GM20000 (cell line): Measurements from ENCODE around the gene DENND1C.

Experiments used
- DNase-seq: peaks from one replicate; pipeline ENCODE4 v3.0.0; 2012; ENCODE audit warnings: low spot score
- TF ChIP-seq, protein P1 (sequence below): IDR thresholded peaks from 2 replicates; pipeline ENCODE4 v1.5.1; 2012; ENCODE audit warnings: mild to moderate bottlenecking, control low read depth; ENCODE audit errors: extremely low read depth, missing control alignments

The DENND1C gene

DNA sequence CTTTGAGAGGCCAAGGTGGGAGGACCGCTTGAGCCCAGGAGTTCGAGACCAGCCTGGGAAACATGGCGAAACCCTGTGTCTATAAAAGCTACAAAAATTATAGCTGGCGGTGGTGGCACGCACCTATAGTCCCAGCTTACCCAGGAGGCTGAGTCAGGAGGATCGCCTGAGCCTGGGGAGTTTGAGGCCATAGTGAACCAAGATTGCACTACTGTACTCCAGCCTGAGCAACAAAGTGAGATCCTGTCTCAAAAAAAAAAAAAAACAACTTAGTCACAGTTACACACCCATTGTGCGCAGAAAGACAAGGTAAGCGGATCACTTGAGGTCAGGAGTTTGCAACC, 728 bp upstream of the DENND1C start:
- TF ChIP-seq, protein P1, sequence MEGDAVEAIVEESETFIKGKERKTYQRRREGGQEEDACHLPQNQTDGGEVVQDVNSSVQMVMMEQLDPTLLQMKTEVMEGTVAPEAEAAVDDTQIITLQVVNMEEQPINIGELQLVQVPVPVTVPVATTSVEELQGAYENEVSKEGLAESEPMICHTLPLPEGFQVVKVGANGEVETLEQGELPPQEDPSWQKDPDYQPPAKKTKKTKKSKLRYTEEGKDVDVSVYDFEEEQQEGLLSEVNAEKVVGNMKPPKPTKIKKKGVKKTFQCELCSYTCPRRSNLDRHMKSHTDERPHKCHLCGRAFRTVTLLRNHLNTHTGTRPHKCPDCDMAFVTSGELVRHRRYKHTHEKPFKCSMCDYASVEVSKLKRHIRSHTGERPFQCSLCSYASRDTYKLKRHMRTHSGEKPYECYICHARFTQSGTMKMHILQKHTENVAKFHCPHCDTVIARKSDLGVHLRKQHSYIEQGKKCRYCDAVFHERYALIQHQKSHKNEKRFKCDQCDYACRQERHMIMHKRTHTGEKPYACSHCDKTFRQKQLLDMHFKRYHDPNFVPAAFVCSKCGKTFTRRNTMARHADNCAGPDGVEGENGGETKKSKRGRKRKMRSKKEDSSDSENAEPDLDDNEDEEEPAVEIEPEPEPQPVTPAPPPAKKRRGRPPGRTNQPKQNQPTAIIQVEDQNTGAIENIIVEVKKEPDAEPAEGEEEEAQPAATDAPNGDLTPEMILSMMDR, result no peak
- no peak for DNase-seq

- DNase-seq, result no peak
- TF ChIP-seq, protein P1, result no peak
These were observed 655 bp downstream of the DENND1C start for GRCh38 chr19:6480848-6481415.

GRCh38 chr19:6479836-6480398, 1.7 kb downstream of the DENND1C start:
- DNase-seq, result no peak
- TF ChIP-seq, protein P1, result no peak

DNA sequence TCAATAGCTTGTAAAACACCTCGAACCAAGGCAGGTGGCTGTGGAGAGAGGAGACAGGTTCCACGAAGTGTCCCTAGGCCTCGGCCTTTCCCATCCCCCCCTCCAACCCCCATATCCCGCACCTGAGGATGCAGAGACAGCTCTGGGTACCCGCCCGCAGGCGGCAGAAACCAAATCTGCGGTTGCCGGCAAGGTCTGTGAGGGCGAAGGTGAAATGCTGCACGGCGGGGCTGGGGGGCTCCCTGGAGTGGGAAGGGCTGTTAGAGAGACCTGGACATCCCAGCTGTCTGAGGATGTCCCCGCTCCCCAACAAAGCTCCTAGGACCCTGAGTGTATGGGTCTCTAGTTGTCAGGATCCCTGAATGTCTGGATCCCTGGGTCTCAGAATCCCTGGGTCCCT, 2.8 kb downstream of the DENND1C start:
- DNase-seq, result no peak
- TF ChIP-seq, protein P1, result no peak

DNA sequence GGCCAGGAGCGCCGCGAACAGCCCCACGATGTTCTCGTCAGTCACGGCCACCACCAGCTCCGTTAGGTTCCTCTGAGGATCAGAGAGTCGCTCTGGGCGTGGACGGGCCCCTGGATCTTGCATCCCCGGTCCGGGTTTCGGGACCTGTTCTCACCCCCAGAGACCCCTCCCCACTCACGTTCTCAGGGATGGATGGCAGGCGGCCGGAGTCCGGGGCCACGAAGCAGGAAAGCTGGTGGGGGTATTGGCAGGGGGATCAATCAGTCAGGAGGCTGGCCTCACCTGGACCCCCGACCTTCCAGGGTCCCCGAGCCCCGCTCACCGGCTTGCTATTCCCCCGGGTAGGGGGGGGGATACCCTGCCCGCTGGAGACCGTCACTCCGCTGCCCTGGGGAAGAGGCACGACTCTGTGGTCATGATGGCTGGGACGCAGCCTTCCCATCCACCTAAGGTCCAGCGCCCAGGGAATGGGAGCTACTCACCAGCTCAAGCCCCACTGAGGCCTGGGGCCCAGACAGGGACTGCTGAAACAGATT, 4.6 kb downstream of the DENND1C start:
- TF ChIP-seq, protein P1, result no peak
- no peak for DNase-seq

- TF ChIP-seq, protein P1, result no peak
- DNase-seq, result peak; percentile 85
These were observed 5.3 kb downstream of the DENND1C start for GRCh38 chr19:6476155-6476895.
